ENCODE measurements around the gene PIGU.

DNA sequence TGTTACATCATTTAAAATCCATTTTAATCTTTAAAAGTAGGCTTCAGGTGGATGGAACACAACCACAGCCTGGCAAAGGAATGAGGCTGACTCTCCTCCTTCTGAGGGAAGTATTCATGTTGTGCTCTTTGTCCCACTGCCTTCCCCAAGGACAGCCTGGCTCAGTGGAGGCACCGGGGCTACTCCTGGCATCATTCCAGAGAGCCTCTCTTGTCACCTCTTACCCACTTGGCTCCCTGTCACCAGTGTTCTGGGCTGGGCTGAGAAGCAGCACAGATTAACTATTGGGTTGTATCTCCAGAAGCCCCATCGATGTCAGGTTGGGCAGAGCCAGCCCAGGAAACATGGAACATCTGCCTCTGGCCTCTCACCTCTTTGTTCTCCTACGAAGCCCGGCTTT lies 16.5 kb upstream of the PIGU start:
- TF ChIP-seq ZFP1 (CRISPR knock-in tag; IDR thresholded peaks at IDR 0.05) = no peak
- TF ChIP-seq, protein P1, sequence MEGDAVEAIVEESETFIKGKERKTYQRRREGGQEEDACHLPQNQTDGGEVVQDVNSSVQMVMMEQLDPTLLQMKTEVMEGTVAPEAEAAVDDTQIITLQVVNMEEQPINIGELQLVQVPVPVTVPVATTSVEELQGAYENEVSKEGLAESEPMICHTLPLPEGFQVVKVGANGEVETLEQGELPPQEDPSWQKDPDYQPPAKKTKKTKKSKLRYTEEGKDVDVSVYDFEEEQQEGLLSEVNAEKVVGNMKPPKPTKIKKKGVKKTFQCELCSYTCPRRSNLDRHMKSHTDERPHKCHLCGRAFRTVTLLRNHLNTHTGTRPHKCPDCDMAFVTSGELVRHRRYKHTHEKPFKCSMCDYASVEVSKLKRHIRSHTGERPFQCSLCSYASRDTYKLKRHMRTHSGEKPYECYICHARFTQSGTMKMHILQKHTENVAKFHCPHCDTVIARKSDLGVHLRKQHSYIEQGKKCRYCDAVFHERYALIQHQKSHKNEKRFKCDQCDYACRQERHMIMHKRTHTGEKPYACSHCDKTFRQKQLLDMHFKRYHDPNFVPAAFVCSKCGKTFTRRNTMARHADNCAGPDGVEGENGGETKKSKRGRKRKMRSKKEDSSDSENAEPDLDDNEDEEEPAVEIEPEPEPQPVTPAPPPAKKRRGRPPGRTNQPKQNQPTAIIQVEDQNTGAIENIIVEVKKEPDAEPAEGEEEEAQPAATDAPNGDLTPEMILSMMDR (CRISPR knock-in tag; IDR thresholded peaks at IDR 0.05) = no peak
- no peak for TF ChIP-seq STAG1 (CRISPR knock-in tag; IDR thresholded peaks at IDR 0.05)
- no peak for TF ChIP-seq NFYC (CRISPR knock-in tag; IDR thresholded peaks at IDR 0.05)
- TF ChIP-seq ZZZ3 (CRISPR knock-in tag; IDR thresholded peaks at IDR 0.05; ENCODE audit: borderline replicate concordance) = no peak
- no peak for TF ChIP-seq ATAD3A (CRISPR knock-in tag; IDR thresholded peaks at IDR 0.05)
- TF ChIP-seq, protein P2, sequence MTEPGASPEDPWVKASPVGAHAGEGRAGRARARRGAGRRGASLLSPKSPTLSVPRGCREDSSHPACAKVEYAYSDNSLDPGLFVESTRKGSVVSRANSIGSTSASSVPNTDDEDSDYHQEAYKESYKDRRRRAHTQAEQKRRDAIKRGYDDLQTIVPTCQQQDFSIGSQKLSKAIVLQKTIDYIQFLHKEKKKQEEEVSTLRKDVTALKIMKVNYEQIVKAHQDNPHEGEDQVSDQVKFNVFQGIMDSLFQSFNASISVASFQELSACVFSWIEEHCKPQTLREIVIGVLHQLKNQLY (CRISPR knock-in tag; IDR thresholded peaks at IDR 0.05) = no peak
- TF ChIP-seq, protein P3, sequence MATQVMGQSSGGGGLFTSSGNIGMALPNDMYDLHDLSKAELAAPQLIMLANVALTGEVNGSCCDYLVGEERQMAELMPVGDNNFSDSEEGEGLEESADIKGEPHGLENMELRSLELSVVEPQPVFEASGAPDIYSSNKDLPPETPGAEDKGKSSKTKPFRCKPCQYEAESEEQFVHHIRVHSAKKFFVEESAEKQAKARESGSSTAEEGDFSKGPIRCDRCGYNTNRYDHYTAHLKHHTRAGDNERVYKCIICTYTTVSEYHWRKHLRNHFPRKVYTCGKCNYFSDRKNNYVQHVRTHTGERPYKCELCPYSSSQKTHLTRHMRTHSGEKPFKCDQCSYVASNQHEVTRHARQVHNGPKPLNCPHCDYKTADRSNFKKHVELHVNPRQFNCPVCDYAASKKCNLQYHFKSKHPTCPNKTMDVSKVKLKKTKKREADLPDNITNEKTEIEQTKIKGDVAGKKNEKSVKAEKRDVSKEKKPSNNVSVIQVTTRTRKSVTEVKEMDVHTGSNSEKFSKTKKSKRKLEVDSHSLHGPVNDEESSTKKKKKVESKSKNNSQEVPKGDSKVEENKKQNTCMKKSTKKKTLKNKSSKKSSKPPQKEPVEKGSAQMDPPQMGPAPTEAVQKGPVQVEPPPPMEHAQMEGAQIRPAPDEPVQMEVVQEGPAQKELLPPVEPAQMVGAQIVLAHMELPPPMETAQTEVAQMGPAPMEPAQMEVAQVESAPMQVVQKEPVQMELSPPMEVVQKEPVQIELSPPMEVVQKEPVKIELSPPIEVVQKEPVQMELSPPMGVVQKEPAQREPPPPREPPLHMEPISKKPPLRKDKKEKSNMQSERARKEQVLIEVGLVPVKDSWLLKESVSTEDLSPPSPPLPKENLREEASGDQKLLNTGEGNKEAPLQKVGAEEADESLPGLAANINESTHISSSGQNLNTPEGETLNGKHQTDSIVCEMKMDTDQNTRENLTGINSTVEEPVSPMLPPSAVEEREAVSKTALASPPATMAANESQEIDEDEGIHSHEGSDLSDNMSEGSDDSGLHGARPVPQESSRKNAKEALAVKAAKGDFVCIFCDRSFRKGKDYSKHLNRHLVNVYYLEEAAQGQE (IDR thresholded peaks at IDR 0.05; ENCODE audit: borderline replicate concordance in 1 of 2, low read depth in 1 of 2, low read length in 2 of 2) = no peak
- TF ChIP-seq JUND (CRISPR knock-in tag; IDR thresholded peaks at IDR 0.05) = no peak
- TF ChIP-seq, protein P4, sequence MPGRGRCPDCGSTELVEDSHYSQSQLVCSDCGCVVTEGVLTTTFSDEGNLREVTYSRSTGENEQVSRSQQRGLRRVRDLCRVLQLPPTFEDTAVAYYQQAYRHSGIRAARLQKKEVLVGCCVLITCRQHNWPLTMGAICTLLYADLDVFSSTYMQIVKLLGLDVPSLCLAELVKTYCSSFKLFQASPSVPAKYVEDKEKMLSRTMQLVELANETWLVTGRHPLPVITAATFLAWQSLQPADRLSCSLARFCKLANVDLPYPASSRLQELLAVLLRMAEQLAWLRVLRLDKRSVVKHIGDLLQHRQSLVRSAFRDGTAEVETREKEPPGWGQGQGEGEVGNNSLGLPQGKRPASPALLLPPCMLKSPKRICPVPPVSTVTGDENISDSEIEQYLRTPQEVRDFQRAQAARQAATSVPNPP (CRISPR knock-in tag; IDR thresholded peaks at IDR 0.05) = no peak
- TF ChIP-seq SRSF1 (optimal IDR thresholded peaks at IDR 0.05; ENCODE audit: low read depth, low read length) = no peak
